HepG2 (cell line): ENCODE measurements around the gene ENO2. TPM values are rescaled to one million over a fixed set of nuclear protein-coding genes. Genes with fewer than 3 reads are reported as not detected.
A peak's percentile ranks its signal among the peaks of the same experiment; 100 is the strongest.

Experiments
- ARID3A ChIP-seq: IDR thresholded peaks from 2 replicates; pipeline ENCODE4 v1.6.1; 2012; ENCODE audit warnings: low read depth, low read length, improper control_type of control experiment
- BRCA1 ChIP-seq: sonication (generic); formaldehyde crosslinking; IDR thresholded peaks from 2 replicates; pipeline ENCODE4 v1.4.0; 2020; ENCODE audit warnings: missing genetic modification reagents
- HOMEZ ChIP-seq: IDR thresholded peaks from 2 replicates; pipeline ENCODE4 v1.6.1; 2016; ENCODE audit warnings: low read depth
- IRF9 ChIP-seq: sonication (generic); formaldehyde crosslinking; IDR thresholded peaks from 2 replicates; pipeline ENCODE4 v1.8.0; 2022; ENCODE audit warnings: missing genetic modification reagents, mild to moderate bottlenecking, borderline replicate concordance
- JARID2 ChIP-seq: sonication (generic); formaldehyde crosslinking; IDR thresholded peaks from 2 replicates; pipeline ENCODE4 v1.8.1; 2023; ENCODE audit warnings: missing genetic modification reagents, inconsistent platforms; ENCODE audit not compliant: insufficient replicate concordance
- KLF6 ChIP-seq: IDR thresholded peaks from 2 replicates; pipeline ENCODE4 v1.8.0; 2016; ENCODE audit warnings: missing biosample characterization, missing genetic modification reagents
- MLXIP ChIP-seq: sonication (generic); formaldehyde crosslinking; IDR thresholded peaks from 2 replicates; pipeline ENCODE4 v1.9.0; 2021; ENCODE audit warnings: missing genetic modification reagents, borderline replicate concordance
- NFATC3 ChIP-seq: sonication (generic); formaldehyde crosslinking; IDR thresholded peaks from 2 replicates; pipeline ENCODE4 v1.5.1; 2020; ENCODE audit warnings: mild to moderate bottlenecking, missing genetic modification reagents
- THAP7 ChIP-seq: sonication (generic); formaldehyde crosslinking; IDR thresholded peaks from 2 replicates; pipeline ENCODE4 v1.8.1; 2023; ENCODE audit warnings: mild to moderate bottlenecking, missing genetic modification reagents
- ZBTB37 ChIP-seq: sonication (generic); formaldehyde crosslinking; IDR thresholded peaks from 2 replicates; pipeline ENCODE4 v1.4.0; 2020; ENCODE audit warnings: mild to moderate bottlenecking, missing genetic modification reagents
- ZNF280D ChIP-seq: sonication (generic); formaldehyde crosslinking; IDR thresholded peaks from 2 replicates; pipeline ENCODE4 v1.5.1; 2020; ENCODE audit warnings: mild to moderate bottlenecking, missing genetic modification reagents
- ZNF292 ChIP-seq: sonication (generic); formaldehyde crosslinking; IDR thresholded peaks from 2 replicates; pipeline ENCODE4 v1.8.1; 2022; ENCODE audit warnings: mild to moderate bottlenecking, low read depth, missing genetic modification reagents, borderline replicate concordance
- ZNF33B ChIP-seq: sonication (generic); formaldehyde crosslinking; IDR thresholded peaks from 2 replicates; pipeline ENCODE4 v1.5.1; 2020; ENCODE audit warnings: mild to moderate bottlenecking, missing genetic modification reagents
- ZNF839 ChIP-seq: sonication (generic); formaldehyde crosslinking; IDR thresholded peaks from 2 replicates; pipeline ENCODE4 v1.4.0; 2020; ENCODE audit warnings: missing genetic modification reagents, mild to moderate bottlenecking, borderline replicate concordance
- polyA plus RNA-seq, 8 experiments: library from polyadenylated mRNA; depleted of rRNA in 3 of 8; stranded (reverse) in 7 of 8; unstranded in 1 of 8; fragments of >200 nt; fragmentation: Illumina TruSeq in 4 of 8; extraction: Trizol in 4 of 8; gene quantifications; 2 replicates each; pipeline versions ENCODE4 v1.2.1 to v1.2.3, GENCODE V29; 2011 to 2016; ENCODE audit warnings: low read depth in 4 of 8, missing spikeins in 1 of 8, mixed read lengths in 1 of 8; ENCODE audit not compliant: insufficient read depth in 1 of 8
- total RNA-seq, 5 experiments: library from RNA; depleted of rRNA; stranded (reverse); fragments of >200 nt; fragmentation: Illumina TruSeq; extraction: Trizol; gene quantifications; 2 replicates each; pipeline ENCODE4 v1.2.3, GENCODE V29; 2016; ENCODE audit warnings: low read depth in 1 of 5

ENO2 gene
- total and polyA plus RNA-seq, 2 of the 13 experiments (the other 11 are each of a cell fraction or from before 2014, with no cell fraction given), result 19.3 to 136 TPM

- TF ChIP-seq THAP7 (CRISPR knock-in tag) (peak; percentile 57; the same call in 1 of the 2 replicates), ZBTB37 (CRISPR knock-in tag) (no peak), JARID2 (no peak), ZNF292 (CRISPR knock-in tag) (no peak), ARID3A (0 out of 2 replicates have a peak, but pooled peaks have one; percentile 37), MLXIP (CRISPR knock-in tag) (no peak), ZNF280D (CRISPR knock-in tag) (no peak), BRCA1 (CRISPR knock-in tag) (0 out of 2 replicates have a peak, but pooled peaks have one; percentile 37), ZNF839 (CRISPR knock-in tag) (no peak), NFATC3 (CRISPR knock-in tag) (no peak), IRF9 (CRISPR knock-in tag) (peak; percentile 89), KLF6 (0 out of 2 replicates have a peak, but pooled peaks have one; percentile 40), HOMEZ (0 out of 2 replicates have a peak, but pooled peaks have one; percentile 13), ZNF33B (CRISPR knock-in tag) (no peak; the same call in 1 of the 2 replicates)
Measured at GRCh38 chr12:6890789-6891645, 23.4 kb upstream of the ENO2 start (continued).
